BLaER1 (cell line): ENCODE data around the gene NEUROD2.
A peak's percentile ranks its signal among the peaks of the same experiment; 100 is the strongest.

Source experiments
- H3K27ac ChIP-seq: shearing (Covaris generic); formaldehyde crosslinking; 2 replicates; pipeline ENCODE4 v1.8.1; 2022
- H3K27me3 ChIP-seq: shearing (Covaris generic); formaldehyde crosslinking; 2 replicates; pipeline ENCODE4 v1.8.1; 2022
- H3K36me3 ChIP-seq: shearing (Covaris generic); formaldehyde crosslinking; 2 replicates; pipeline ENCODE4 v1.8.1; 2022
- H3K4me1 ChIP-seq: shearing (Covaris generic); formaldehyde crosslinking; 2 replicates; pipeline ENCODE4 v1.8.1; 2022
- H3K4me2 ChIP-seq: shearing (Covaris generic); formaldehyde crosslinking; 2 replicates; pipeline ENCODE4 v1.8.1; 2022
- H3K4me3 ChIP-seq: shearing (Covaris generic); formaldehyde crosslinking; 2 replicates; pipeline ENCODE4 v1.8.1; 2022
- H3K9ac ChIP-seq: shearing (Covaris generic); formaldehyde crosslinking; 2 replicates; pipeline ENCODE4 v1.8.1; 2022
- H3K9me3 ChIP-seq: shearing (Covaris generic); formaldehyde crosslinking; 2 replicates; pipeline ENCODE4 v1.8.1; 2022
- H4K20me1 ChIP-seq: shearing (Covaris generic); formaldehyde crosslinking; 2 replicates; pipeline ENCODE4 v1.8.1; 2022
- Cebpa-rat ChIP-seq: shearing (Covaris generic); IDR thresholded peaks from 2 replicates; pipeline ENCODE4 v1.8.1; 2022

NEUROD2 gene

DNA sequence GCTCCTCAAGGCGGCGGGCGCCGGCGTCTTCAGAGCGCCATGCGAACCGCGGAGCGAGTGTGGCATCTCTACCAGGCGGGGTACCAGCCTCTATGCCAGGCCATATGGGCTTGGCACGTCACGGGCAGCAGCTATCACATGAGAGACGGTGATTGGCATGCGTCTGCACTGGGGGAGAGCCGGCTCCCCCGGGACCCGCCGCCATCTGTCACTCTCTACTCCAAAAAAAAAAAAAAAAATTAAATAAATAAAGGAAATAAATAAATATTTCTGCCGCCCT is at the start of gene NEUROD2:
Gene NEUROD2, minus strand, starts transcription at position 70 of the 280 bp plus-strand sequence. CDS start 1,321 bp downstream, outside the sequence.
- TF ChIP-seq Cebpa-rat = no peak
- Histone ChIP-seq H3K27me3 (peaks cover 73% of the 10 kb centered on the region), H3K4me2 (no peak within 1 kb of the TSS), H4K20me1 (peaks cover 45% of the 10 kb centered on the region), H3K9ac (no peak within 1 kb of the TSS), H3K9me3 (no peaks in the 10 kb centered on the region), H3K27ac (no peak within 1 kb of the TSS), H3K36me3 (no peaks in the 10 kb centered on the region), H3K4me3 (0 out of 2 replicates have a peak within 1 kb of the TSS, but pooled peaks have one; percentile 14), H3K4me1 (0 out of 2 replicates have a peak, but pooled peaks cover 8% of the 10 kb centered on the region)

DNA sequence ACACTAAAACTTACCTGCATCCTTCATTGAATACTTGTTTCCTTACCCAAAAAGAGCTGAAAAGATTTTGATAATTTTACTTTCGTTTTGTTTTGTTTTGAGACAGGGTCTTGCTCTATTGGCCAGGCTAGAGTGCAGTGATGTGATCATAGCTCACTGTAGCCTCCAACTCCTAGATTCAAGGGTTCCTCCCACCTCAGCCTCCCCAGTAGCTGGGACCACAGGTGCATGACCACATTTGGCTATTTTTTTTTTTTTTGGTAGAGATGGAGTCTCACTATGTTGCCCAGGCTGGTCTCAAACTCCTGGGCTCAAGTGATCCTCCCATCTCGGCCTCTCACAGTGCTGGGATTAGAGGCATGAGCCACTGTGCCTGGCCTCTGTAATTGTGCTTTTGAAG is 47.4 kb upstream of the NEUROD2 start:
- peaks cover 96% of the 10 kb centered on the region for H4K20me1 ChIP-seq
- no peak overlapping the region for H3K4me2 ChIP-seq
- H3K9me3 ChIP-seq = no peaks in the 10 kb centered on the region
- peaks cover 68% of the 10 kb centered on the region for H3K4me1 ChIP-seq
- no peak overlapping the region for H3K27ac ChIP-seq
- no peak for TF ChIP-seq Cebpa-rat
- H3K4me3 ChIP-seq = no peak overlapping the region
- peaks cover 47% of the 10 kb centered on the region for H3K36me3 ChIP-seq
- H3K9ac ChIP-seq = no peak overlapping the region
- peaks cover 5% of the 10 kb centered on the region; the same call in 1 of the 2 replicates for H3K27me3 ChIP-seq

DNA sequence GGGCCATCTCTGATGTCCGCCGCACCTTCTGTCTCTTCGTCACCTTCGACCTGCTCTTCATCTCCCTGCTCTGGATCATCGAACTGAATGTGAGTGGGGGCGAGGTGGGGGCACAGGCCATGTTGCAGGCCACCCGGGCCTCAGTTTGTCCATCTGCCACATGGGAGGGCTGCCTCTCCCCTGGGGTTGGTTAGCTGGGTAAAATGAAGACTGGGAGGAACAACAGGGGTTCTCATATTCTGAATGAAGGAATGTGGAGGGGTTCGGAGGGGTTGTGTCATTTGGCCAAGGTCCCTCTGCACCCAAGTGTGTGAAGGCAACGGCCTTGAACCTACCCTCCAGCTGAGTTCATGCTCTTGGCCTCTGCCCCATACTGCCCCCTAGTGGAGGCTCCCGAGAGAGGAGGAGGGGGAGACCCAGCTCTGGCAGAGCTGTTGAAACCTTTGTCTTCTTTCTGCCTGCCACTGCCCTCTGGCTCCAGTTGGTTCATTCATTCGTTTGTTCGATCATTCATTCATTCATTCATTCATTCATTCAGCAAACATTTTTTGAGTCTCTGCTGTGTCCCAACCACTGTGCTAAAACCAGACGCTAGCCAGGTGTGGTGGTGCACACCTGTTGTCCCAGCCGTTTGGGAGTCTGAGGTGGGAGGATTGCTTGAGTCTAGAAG is 46.1 kb upstream of the NEUROD2 start:
- peaks cover 47% of the 10 kb centered on the region for H3K36me3 ChIP-seq
- peaks cover 56% of the 10 kb centered on the region for H3K4me1 ChIP-seq
- H3K4me2 ChIP-seq = no peak overlapping the region
- peaks cover 99% of the 10 kb centered on the region for H4K20me1 ChIP-seq
- H3K4me3 ChIP-seq = no peak overlapping the region
- peaks cover 5% of the 10 kb centered on the region; the same call in 1 of the 2 replicates for H3K27me3 ChIP-seq
- no peak overlapping the region for H3K27ac ChIP-seq
- no peak overlapping the region for H3K9ac ChIP-seq
- H3K9me3 ChIP-seq = no peaks in the 10 kb centered on the region
- no peak for TF ChIP-seq Cebpa-rat

DNA sequence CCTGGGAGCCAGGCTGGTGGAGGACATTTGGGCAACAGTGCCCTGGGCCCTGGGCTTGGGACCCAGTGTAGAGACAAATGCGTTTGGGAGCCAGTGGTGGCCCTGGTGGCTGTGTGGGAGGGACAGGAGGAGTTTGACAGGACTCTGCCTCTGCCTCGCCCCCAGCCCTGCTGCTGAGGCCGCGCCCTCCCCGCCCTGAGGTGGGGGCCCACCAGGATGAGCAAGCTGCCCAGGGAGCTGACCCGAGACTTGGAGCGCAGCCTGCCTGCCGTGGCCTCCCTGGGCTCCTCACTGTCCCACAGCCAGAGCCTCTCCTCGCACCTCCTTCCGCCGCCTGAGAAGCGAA is 45.6 kb upstream of the NEUROD2 start:
- no peak overlapping the region for H3K9ac ChIP-seq
- H3K4me3 ChIP-seq = no peak overlapping the region
- peaks cover 5% of the 10 kb centered on the region; the same call in 1 of the 2 replicates for H3K27me3 ChIP-seq
- peaks cover 47% of the 10 kb centered on the region for H3K36me3 ChIP-seq
- H3K27ac ChIP-seq = no peak overlapping the region
- TF ChIP-seq Cebpa-rat = no peak
- H3K9me3 ChIP-seq = no peaks in the 10 kb centered on the region
- H3K4me1 ChIP-seq = peaks cover 51% of the 10 kb centered on the region
- peaks cover 99% of the 10 kb centered on the region for H4K20me1 ChIP-seq
- H3K4me2 ChIP-seq = no peak overlapping the region

DNA sequence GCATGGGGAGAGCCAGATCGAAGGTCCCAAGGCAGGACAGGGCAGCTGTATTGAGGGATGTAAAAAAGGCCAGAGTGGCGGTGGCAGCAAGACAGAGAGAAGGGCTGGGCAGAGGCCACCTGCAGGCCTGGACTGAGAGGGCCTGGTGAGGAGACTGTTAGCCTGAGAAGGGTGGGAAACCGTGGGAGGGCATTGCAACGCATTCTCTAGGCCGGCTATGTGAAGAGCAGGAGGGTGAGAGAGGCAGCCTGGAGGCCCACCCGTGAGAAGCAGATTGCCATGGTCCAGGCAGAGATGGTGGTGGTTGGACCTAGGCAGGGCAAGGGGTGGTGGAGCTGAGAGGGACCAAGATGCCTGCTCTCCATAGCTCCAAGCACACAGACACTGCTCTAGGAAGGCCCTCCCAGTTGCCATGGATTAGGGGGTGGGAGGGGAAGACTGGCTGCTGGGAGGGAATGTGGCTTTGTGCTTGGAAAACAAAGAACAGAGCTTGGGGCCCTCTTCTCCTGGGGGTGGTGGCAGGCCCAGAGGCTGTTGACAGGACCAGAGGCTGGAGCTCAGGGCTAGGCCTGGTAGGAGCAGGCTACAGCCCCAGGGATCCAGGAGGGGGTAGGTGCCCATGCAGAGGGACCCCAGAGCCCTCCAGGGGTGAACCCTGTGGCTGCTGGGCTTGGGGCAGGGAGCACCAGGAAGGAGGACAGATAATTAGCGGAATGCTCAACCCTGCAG is 45.0 kb upstream of the NEUROD2 start:
- H3K9ac ChIP-seq = no peak overlapping the region
- H3K4me2 ChIP-seq = no peak overlapping the region
- H3K4me3 ChIP-seq = no peak overlapping the region
- peaks cover 46% of the 10 kb centered on the region for H3K4me1 ChIP-seq
- H3K27ac ChIP-seq = peak overlapping the region; percentile 13; the same call in 1 of the 2 replicates
- no peaks in the 10 kb centered on the region for H3K9me3 ChIP-seq
- TF ChIP-seq Cebpa-rat = no peak
- H4K20me1 ChIP-seq = peaks cover 98% of the 10 kb centered on the region
- peaks cover 41% of the 10 kb centered on the region for H3K36me3 ChIP-seq
- no peaks in the 10 kb centered on the region for H3K27me3 ChIP-seq

DNA sequence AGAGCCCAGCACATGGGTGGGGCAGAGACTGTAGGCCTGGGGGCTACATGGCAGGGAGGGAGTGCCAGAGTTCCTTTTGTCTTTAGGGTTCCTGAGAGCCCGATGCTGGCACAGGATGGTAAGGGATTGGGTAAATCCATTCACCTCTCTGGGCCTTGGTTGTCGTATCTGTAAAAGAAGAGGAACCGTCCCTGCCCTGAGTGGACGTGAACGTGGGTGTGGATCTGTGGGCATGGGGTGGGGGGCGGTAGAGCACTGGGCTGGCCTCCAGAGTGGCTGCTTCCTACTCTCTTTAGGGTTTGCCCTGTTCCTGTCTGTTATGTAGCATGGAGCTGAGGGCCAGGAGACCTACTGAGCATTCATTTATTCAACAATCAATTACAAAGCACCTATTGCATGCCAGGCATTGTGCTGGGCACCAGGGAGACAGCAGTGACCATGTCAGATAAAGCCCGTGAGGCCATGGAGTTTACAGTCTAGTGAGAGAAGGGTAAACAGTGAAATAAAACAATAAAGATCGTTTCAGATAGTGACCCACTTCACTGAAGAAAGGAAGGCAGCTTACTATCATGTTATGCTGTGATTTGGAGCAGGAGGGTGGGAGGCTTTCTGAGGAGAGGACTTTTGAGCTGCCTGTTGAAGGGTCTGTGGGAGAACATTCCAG is 44.3 kb upstream of the NEUROD2 start:
- Histone ChIP-seq H3K4me3 (no peak overlapping the region), H3K4me1 (peaks cover 39% of the 10 kb centered on the region), H3K27me3 (no peaks in the 10 kb centered on the region), H4K20me1 (peaks cover 97% of the 10 kb centered on the region), H3K36me3 (peaks cover 35% of the 10 kb centered on the region), H3K27ac (peak overlapping the region; percentile 13; the same call in 1 of the 2 replicates), H3K9ac (no peak overlapping the region), H3K4me2 (peak overlapping the region; percentile 67), H3K9me3 (no peaks in the 10 kb centered on the region)
- TF ChIP-seq Cebpa-rat = no peak

DNA sequence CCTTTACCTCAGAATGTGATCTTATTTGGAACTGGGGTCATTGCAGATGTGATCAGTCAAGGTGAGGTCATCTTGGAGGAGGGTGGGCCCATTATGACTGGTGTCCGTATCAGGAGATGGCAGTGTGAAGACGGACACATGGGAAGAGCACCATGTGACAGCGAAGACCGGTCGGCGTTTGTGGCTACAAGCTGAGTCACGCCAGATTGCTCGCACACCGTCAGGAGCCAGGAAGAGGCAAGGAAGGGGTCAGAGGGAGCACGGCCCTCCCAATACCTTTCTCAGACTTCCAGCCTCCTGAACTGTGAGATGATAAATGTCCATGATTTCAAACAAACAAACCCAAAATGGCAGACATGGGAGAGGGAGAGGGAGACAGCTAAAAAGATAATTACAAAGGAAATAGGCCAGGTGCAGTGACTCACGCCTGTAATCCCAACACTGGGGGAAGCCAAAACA is 42.4 kb upstream of the NEUROD2 start:
- H3K9me3 ChIP-seq = no peaks in the 10 kb centered on the region
- peaks cover 98% of the 10 kb centered on the region for H4K20me1 ChIP-seq
- TF ChIP-seq Cebpa-rat = no peak
- no peak overlapping the region for H3K9ac ChIP-seq
- no peak overlapping the region for H3K27ac ChIP-seq
- H3K4me2 ChIP-seq = 0 out of 2 replicates have a peak overlapping the region, but pooled peaks have one; percentile 67
- H3K4me1 ChIP-seq = peaks cover 38% of the 10 kb centered on the region
- no peaks in the 10 kb centered on the region for H3K27me3 ChIP-seq
- H3K4me3 ChIP-seq = no peak overlapping the region
- H3K36me3 ChIP-seq = peaks cover 32% of the 10 kb centered on the region

DNA sequence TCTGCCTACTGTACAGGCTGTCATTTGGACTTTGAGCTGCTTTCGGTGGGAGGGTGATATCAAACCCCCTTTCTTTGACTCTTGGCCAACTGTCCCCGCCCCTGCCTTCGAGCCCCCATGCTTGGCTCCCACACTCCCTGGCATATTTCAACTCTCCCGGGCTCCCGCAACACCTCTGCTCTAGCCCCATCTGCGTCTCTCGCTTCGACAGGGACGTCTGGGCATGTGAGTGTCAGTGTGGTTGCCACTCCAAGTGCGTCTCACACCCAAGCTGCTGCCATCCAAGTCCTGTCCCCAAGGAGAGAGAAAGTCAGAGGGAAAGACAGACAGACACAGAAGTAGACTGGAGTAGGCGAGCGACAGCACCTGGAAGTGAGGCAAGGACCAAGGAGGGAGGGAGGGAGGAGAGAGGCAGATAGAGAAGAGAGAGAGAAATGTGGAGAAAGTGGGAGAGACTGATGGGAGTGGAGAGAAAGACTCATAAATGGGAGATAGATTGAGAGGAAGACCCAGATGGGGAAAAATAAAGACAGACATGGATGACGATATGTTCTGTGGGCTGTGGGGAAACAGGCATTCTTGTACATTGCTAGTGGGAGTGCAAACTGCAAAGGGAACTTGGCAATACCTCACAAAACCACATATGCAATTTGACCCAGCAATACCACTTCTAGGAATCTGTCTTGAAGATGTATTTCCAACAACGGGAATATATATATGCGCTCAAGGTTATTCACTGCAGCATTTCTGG is 41.1 kb upstream of the NEUROD2 start:
- Histone ChIP-seq H4K20me1 (peaks cover 98% of the 10 kb centered on the region), H3K9me3 (no peaks in the 10 kb centered on the region), H3K4me2 (no peak overlapping the region), H3K9ac (no peak overlapping the region), H3K27ac (no peak overlapping the region), H3K4me3 (no peak overlapping the region), H3K36me3 (peaks cover 26% of the 10 kb centered on the region), H3K4me1 (peaks cover 33% of the 10 kb centered on the region), H3K27me3 (no peaks in the 10 kb centered on the region)
- TF ChIP-seq Cebpa-rat = no peak

DNA sequence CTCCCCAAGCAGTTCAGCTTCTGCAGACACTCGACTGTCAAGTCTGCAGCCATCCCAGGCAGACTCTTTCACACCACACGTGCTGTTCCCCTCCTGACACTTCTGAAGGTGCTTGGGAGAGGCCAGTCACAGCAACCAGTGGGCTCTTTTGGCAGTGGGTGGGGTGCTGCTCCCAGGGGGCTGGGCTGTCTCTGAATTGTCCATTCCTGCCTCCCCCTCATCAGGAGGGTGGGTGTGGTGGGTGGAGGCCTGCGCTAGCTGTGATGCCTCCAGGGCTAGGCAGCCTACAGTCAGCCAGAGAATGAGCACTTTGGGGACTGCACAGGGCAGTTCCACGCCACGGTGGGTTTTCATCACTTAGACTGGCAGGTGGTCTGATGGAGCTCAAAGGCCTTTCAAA is 39.5 kb upstream of the NEUROD2 start:
- Histone ChIP-seq H3K4me1 (peaks cover 41% of the 10 kb centered on the region), H3K9me3 (no peaks in the 10 kb centered on the region), H3K4me2 (no peak overlapping the region), H4K20me1 (peaks cover 98% of the 10 kb centered on the region), H3K9ac (no peak overlapping the region), H3K27ac (no peak overlapping the region), H3K36me3 (peaks cover 31% of the 10 kb centered on the region), H3K4me3 (no peak overlapping the region), H3K27me3 (no peaks in the 10 kb centered on the region)
- TF ChIP-seq Cebpa-rat = no peak
